ENCODE results near the gene VWA8. TPM values are rescaled to one million over a fixed set of nuclear protein-coding genes. Genes with fewer than 3 reads are reported as not detected.
"Not testable (repeated sequence)": the region's sequence is repeated elsewhere in the genome, so short reads cannot be mapped to it uniquely, and the experiment has no call there.

VWA8 gene
- total RNA-seq, 1 donor, result 10.8 TPM

GRCh38 chr13:41928323-41928722 is 32.6 kb downstream of the VWA8 start:
- DNase-seq (ENCODE audit: low read depth in 2 of 3, low spot score in 2 of 3), result no peak

GRCh38 chr13:41925014-41925413 is 35.9 kb downstream of the VWA8 start:
- DNase-seq (ENCODE audit: low read depth in 2 of 3, low spot score in 2 of 3), result peak in 1 of 3 donors; percentile 38

- DNase-seq (ENCODE audit: low read depth in 2 of 3, low spot score in 2 of 3), result not testable (repeated sequence)
Observed at GRCh38 chr13:41922894-41923293, 38.0 kb downstream of the VWA8 start.

GRCh38 chr13:41919741-41920487 is 41.0 kb downstream of the VWA8 start:
- DNase-seq (ENCODE audit: low read depth in 2 of 3, low spot score in 2 of 3), result no peak

GRCh38 chr13:41919031-41919740 is 41.7 kb downstream of the VWA8 start:
- DNase-seq (ENCODE audit: low read depth in 2 of 3, low spot score in 2 of 3), result no peak

- no peak for DNase-seq (ENCODE audit: low read depth in 2 of 3, low spot score in 2 of 3)
Observed at GRCh38 chr13:41917641-41918040, 43.3 kb downstream of the VWA8 start.

- DNase-seq (ENCODE audit: low read depth in 2 of 3, low spot score in 2 of 3), result peak in 2 of 3 donors; percentile 51 to 72
Observed at GRCh38 chr13:41916173-41916954, 44.5 kb downstream of the VWA8 start.

GRCh38 chr13:41915081-41915480 is 45.8 kb downstream of the VWA8 start:
- no peak for DNase-seq (ENCODE audit: low read depth in 2 of 3, low spot score in 2 of 3)

GRCh38 chr13:41914552-41914951 is 46.4 kb downstream of the VWA8 start:
- no peak for DNase-seq (ENCODE audit: low read depth in 2 of 3, low spot score in 2 of 3)

GRCh38 chr13:41909506-41909905 is 51.4 kb downstream of the VWA8 start:
- no peak for DNase-seq (ENCODE audit: low read depth in 2 of 3, low spot score in 2 of 3)

- DNase-seq (ENCODE audit: low read depth in 2 of 3, low spot score in 2 of 3), result peak in 2 of 3 donors; percentile 16 to 65
Observed at GRCh38 chr13:41905600-41906254, 55.2 kb downstream of the VWA8 start.

GRCh38 chr13:41900918-41901317 is 60.0 kb downstream of the VWA8 start:
- no peak for DNase-seq (ENCODE audit: low read depth in 2 of 3, low spot score in 2 of 3)

GRCh38 chr13:41898411-41898810 is 62.5 kb downstream of the VWA8 start:
- not testable (repeated sequence) for DNase-seq (ENCODE audit: low read depth in 2 of 3, low spot score in 2 of 3)

GRCh38 chr13:41897126-41897525 is 63.8 kb downstream of the VWA8 start:
- no peak for DNase-seq (ENCODE audit: low read depth in 2 of 3, low spot score in 2 of 3)

GRCh38 chr13:41895478-41895877 is 65.4 kb downstream of the VWA8 start:
- DNase-seq (ENCODE audit: low read depth in 2 of 3, low spot score in 2 of 3), result no peak

- DNase-seq (ENCODE audit: low read depth in 2 of 3, low spot score in 2 of 3), result no peak
Observed at GRCh38 chr13:41891119-41891518, 69.8 kb downstream of the VWA8 start.

GRCh38 chr13:41883147-41883546 is 77.8 kb downstream of the VWA8 start:
- DNase-seq (ENCODE audit: low read depth in 2 of 3, low spot score in 2 of 3), result no peak

- not testable (repeated sequence) for DNase-seq (ENCODE audit: low read depth in 2 of 3, low spot score in 2 of 3)
Observed at GRCh38 chr13:41881890-41882289, 79.0 kb downstream of the VWA8 start.

GRCh38 chr13:41880966-41881365 is 79.9 kb downstream of the VWA8 start:
- no peak for DNase-seq (ENCODE audit: low read depth in 2 of 3, low spot score in 2 of 3)

- peak in 1 of 3 donors; percentile 10 for DNase-seq (ENCODE audit: low read depth in 2 of 3, low spot score in 2 of 3)
Observed at GRCh38 chr13:41864658-41865057, 96.3 kb downstream of the VWA8 start.

- DNase-seq (ENCODE audit: low read depth in 2 of 3, low spot score in 2 of 3), result not testable (repeated sequence)
Observed at GRCh38 chr13:41862659-41863058, 98.2 kb downstream of the VWA8 start.
